A549 (cell line): ENCODE measurements around the gene XPO6.

ENCODE experiments used
- CTCF ChIP-seq: fragments of >200 bp; sonication (Bioruptor Twin); formaldehyde crosslinking; IDR thresholded peaks from 3 replicates; pipeline ENCODE4 v1.5.1; 2016
- JUNB ChIP-seq: fragments of >200 bp; sonication (Bioruptor Twin); formaldehyde crosslinking; IDR thresholded peaks from 2 replicates; pipeline ENCODE4 v1.6.1; 2016
- REST ChIP-seq: fragments of 200-600 bp; sonication (generic); IDR thresholded peaks from 2 replicates; pipeline ENCODE4 v1.6.1; 2016; ENCODE audit warnings: antibody characterized with exemption, mild to moderate bottlenecking, moderate library complexity
- RFX5 ChIP-seq: fragments of 450-650 bp; IDR thresholded peaks from 2 replicates; pipeline ENCODE4 v1.7.1; 2014; ENCODE audit warnings: antibody characterized with exemption, mild to moderate bottlenecking, moderate library complexity
- SREBF2 ChIP-seq: fragments of 450-650 bp; IDR thresholded peaks from 2 replicates; pipeline ENCODE4 v1.6.1; 2014; ENCODE audit warnings: mild to moderate bottlenecking, moderate library complexity
- USF2 ChIP-seq: fragments of 450-650 bp; IDR thresholded peaks from 2 replicates; pipeline ENCODE4 v1.6.1; 2014; ENCODE audit warnings: antibody characterized with exemption

- TF ChIP-seq JUNB, result no peak
- no peak for TF ChIP-seq RFX5
- no peak for TF ChIP-seq USF2
- TF ChIP-seq CTCF, result no peak
- no peak for TF ChIP-seq REST
- no peak for TF ChIP-seq SREBF2
Measured at GRCh38 chr16:28131181-28131580, 80.6 kb downstream of the XPO6 start.
